Measurements from ENCODE around the gene SKIL.
"Not testable (repeated sequence)": the region's sequence is repeated elsewhere in the genome, so short reads cannot be mapped to it uniquely, and the experiment has no call there.

The SKIL gene, protein sequence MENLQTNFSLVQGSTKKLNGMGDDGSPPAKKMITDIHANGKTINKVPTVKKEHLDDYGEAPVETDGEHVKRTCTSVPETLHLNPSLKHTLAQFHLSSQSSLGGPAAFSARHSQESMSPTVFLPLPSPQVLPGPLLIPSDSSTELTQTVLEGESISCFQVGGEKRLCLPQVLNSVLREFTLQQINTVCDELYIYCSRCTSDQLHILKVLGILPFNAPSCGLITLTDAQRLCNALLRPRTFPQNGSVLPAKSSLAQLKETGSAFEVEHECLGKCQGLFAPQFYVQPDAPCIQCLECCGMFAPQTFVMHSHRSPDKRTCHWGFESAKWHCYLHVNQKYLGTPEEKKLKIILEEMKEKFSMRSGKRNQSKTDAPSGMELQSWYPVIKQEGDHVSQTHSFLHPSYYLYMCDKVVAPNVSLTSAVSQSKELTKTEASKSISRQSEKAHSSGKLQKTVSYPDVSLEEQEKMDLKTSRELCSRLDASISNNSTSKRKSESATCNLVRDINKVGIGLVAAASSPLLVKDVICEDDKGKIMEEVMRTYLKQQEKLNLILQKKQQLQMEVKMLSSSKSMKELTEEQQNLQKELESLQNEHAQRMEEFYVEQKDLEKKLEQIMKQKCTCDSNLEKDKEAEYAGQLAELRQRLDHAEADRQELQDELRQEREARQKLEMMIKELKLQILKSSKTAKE

DNA sequence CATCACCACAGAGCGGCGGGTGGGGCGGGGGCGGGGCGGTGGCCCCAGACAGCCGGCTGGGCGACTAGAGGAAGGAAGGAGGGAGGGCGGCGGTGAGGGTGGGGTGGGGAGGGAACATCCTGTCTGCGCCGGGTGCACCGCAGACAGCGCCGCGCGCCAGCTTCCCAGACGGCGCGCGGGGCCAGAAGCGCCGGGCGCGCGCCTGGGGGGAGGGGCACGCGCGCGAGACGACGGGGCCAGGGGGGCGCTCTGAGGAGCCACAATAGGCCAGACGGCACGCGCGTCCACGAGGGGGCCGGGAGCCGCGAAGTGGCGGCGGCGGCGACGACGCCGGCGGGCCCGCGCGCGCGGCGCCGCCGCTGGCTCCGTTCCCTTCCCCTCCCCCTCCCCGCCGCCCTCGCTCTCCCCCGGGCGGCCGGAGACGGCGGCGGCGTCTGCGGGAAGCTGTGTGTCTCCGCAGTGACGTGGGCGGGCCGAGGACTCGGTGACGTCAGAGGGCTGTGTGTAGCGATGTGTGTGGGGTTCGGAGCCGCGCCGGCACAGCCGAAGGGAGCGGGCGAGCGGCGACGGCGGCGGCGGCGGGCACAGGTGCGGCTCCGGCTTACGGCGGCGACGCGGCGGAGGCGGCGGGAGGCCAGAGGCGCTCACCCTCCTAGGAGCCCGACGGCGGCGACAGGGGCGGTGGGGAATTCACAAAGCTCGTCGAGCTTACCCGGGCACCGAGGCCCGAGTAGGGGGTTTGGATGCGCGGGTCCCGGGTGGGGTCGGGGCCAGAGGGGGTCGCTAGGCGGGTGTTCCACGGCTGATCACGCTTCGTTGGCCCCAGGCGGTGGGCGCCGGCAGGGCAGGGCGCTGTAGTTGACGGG lies at the start of gene SKIL:
TSS of gene SKIL (plus strand) at position 540 of the 866 bp plus-strand sequence. CDS start 2,617 bp downstream, outside the sequence.
- TF ChIP-seq POLR2A (IDR thresholded peaks at IDR 0.05; ENCODE audit: low read depth, low read length) = peak; percentile 68
- DNase-seq (ENCODE audit: insufficient read length, low spot score) (peak; percentile 82), FAIRE-seq (no peak)

DNA sequence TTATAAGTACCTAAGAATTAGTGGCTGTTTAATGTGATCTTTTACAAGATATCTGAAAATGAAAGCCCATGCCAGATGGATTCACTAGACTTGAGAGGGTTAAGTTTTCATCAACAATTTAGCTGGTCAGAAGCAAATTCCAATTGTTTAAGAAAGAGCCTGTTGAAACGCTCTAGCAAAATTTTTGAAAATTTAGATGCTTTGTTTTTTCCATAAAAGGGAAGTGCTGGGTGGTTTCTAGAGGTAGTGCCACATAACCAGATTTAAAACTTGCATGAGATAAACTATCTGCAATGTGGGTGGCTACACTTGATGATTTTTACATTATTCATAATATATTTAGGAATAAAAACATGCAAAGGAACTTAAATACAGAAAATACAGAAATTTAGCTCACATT lies 48.5 kb upstream of the SKIL start:
- DNase-seq (ENCODE audit: insufficient read length, low spot score) (no peak), FAIRE-seq (no peak)
- no peak for TF ChIP-seq POLR2A (IDR thresholded peaks at IDR 0.05; ENCODE audit: low read depth, low read length)

DNA sequence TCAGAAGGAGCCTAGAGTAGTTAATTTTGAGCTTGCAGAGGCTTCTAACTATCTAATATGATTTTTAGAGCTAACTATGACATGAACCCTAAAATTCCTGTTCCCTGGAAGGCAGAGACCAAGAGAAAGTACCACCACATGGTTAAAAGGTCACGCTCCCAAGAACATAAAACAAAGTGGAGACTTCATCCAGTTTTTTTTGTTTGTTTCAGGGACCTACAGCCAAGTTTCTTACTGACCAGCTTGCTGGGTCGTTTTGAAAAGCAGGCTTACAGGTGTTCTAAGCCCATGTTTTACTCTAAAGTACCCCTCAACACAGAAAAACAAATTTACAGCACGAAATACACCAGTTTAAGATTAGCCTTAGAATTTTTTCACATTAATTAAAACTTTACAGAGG lies 39.6 kb upstream of the SKIL start:
- TF ChIP-seq POLR2A (IDR thresholded peaks at IDR 0.05; ENCODE audit: low read depth, low read length) = no peak
- FAIRE-seq (no peak), DNase-seq (ENCODE audit: insufficient read length, low spot score) (no peak)

DNA sequence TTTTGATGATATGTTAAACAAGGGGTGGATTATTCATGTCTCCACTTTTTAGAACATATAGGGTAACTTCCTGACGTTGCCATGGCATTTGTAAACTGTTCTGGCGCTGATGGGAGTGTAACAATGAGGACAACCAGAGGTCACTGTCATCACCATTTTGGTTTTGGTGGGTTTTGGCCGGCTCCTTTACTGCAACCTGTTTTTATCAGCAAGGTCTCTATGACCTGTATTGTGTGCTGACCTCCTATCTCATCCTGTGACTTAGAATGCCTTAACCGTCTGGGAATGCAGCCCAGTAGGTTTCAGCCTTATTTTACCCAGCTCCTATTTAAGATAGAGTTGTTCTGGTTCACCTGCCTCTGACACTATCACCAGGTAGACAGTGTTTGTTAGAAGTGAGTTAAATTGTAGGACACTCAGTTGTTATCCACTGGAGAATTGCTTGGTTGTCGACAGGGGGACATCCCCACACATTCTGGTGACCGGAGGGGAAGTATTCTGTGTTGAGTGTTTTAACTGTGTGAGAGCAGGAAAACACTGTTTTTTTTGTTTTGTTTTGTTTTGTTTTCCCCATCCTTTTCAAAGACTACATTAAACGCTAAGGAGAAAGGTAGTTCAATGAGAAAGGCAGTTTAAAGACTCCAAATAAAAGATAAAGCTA lies 36.9 kb upstream of the SKIL start:
- DNase-seq (ENCODE audit: insufficient read length, low spot score) (no peak), FAIRE-seq (no peak)
- no peak for TF ChIP-seq POLR2A (IDR thresholded peaks at IDR 0.05; ENCODE audit: low read depth, low read length)

DNA sequence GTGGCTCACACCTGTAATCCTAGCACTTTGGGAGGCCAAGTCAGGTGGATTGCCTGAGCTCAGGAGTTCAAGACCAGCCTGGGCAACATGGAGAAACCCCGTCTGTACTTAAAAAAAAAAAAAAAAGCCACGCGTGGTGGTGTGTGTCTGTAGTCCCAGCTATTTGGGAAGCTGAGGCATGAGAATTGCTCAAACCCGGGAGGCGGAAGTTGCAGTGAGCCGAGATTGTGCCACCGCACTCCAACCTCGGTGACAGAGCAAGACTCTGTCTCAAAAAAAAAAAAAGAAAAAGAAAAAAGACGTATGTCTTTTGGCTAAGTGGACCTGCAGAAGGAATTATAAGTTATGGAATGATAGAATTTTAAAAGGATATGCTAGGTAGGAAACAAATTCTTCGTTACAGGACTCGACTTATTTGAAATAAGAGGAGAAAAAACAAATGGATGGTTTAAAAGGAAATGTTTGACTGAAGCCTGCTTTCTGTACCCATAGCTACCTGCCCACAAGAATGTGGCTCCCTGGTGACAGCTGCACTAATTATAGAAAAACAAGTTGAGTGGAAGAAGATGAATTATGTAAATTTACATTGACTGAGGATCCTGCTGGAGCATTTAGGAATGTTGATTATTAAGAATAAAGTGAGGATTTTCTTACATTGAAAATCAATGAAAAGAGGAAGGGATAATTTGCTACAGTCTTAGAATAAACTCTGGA lies 36.0 kb upstream of the SKIL start:
- DNase-seq (ENCODE audit: insufficient read length, low spot score) (no peak), FAIRE-seq (no peak)
- no peak for TF ChIP-seq POLR2A (IDR thresholded peaks at IDR 0.05; ENCODE audit: low read depth, low read length)

DNA sequence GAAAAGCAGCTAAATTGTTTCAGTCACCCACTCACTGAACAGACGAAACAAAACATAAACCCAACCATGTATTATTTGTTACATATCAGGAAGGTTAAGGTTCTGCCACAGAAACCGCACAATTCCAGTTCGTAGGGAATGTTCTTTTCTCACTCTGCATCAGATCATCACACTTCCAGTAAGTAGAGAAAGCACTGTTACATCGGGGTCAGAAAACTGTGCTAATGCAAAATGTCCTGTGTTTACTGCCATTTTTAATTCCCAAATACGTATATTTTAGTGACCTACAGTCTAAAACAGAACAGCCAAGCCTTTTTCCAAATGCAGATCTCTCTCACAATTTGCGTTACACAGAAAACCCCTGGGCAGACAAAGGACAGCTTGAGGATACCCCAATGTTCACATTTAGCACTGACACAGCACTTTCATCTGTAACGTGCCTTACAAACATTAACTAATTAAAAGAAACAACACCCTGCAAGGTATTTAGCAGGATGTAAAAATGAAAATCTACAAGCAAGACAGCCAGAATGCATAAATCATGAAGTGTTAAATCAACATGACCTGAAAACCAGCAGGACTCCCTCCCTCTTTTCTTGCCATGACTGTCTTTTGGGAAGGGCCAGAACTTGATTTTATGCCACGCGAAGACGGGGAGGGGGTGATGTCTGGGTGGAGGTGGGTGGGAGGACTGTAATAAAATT lies 34.8 kb upstream of the SKIL start:
- FAIRE-seq = peak; percentile 69

DNA sequence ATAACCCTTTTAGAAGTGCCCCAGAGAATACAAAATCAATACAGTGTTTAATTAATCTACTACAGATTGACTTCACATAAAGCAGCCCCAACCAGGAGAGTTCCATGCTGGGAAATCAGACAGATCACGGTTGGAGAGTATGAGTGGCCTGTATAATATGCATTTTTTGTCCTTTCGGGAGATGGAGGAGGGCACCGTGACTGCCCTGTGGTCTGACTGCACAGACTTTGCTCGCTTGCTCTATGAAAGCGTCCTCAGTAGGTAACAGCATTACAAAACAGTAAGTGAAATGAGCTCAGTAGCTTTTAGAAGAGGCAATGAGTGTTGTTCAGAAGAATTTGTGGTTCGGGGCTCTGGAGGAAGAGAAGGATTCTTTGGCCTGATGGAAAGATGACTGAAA lies 34.2 kb upstream of the SKIL start:
- TF ChIP-seq POLR2A (IDR thresholded peaks at IDR 0.05; ENCODE audit: low read depth, low read length) = no peak
- DNase-seq (ENCODE audit: insufficient read length, low spot score) (no peak), FAIRE-seq (no peak)

More for the DNA sequence above, 34.8 kb upstream of the SKIL start:
- no peak for TF ChIP-seq POLR2A (IDR thresholded peaks at IDR 0.05; ENCODE audit: low read depth, low read length)
- no peak for DNase-seq (ENCODE audit: insufficient read length, low spot score)

DNA sequence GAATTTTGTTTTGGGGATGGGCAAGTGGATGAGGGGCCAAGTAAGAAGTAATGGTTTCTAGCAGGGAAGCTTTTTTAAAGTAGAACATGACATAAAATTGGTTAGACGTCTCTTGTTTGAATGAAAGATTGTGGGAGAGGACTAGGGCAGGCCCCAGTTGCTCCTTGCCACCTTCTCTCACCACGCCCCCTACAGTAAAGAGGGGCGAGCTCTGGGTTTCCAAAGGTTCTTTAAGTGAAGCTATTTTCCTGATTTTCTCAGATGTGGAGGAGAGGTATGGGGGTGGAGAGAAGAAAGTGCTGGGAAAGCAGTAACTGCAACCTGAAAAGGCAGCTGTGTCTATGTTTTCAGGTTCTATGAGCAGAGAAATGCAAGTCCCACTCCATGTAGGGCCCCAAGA lies 32.6 kb upstream of the SKIL start:
- FAIRE-seq (no peak), DNase-seq (ENCODE audit: insufficient read length, low spot score) (no peak)
- TF ChIP-seq POLR2A (IDR thresholded peaks at IDR 0.05; ENCODE audit: low read depth, low read length) = no peak

DNA sequence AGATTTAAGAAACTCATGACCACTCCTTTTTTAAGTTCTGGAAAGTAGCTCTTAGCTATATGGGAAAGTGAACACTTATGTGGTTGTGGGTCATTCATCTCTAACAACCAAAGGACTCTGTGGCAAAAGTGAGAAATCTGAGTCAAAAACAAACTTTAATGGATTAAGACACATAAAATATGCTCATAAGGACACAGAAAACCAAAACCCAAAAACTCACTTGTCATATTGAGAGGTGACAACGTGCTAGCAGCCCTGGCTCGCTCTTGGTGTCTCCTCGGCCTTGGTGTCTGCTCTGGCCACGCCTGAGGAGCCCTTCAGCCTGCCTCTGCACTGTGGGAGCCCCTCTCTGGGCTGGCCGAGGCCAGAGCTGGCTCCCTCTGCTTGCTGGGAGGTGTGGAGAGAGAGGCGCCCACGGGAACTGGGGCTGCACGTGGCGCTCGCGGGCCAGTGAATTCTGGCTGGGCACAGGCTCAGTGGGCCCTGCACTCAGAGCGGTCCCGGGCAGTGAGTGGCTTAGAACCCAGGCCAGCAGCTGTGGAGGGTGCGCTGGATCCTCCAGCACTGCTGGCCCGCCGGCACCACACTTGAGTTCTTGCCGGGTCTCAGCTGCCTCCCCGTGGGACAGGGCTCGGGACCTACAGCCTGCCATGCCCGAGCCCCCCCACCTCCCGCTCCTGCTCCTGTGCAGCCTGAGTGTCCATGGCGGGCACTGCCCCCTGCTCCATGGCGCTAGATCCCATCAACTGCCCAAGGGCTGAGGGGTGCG lies 30.3 kb upstream of the SKIL start:
- FAIRE-seq (no peak), DNase-seq (ENCODE audit: insufficient read length, low spot score) (no peak)
- no peak for TF ChIP-seq POLR2A (IDR thresholded peaks at IDR 0.05; ENCODE audit: low read depth, low read length)

DNA sequence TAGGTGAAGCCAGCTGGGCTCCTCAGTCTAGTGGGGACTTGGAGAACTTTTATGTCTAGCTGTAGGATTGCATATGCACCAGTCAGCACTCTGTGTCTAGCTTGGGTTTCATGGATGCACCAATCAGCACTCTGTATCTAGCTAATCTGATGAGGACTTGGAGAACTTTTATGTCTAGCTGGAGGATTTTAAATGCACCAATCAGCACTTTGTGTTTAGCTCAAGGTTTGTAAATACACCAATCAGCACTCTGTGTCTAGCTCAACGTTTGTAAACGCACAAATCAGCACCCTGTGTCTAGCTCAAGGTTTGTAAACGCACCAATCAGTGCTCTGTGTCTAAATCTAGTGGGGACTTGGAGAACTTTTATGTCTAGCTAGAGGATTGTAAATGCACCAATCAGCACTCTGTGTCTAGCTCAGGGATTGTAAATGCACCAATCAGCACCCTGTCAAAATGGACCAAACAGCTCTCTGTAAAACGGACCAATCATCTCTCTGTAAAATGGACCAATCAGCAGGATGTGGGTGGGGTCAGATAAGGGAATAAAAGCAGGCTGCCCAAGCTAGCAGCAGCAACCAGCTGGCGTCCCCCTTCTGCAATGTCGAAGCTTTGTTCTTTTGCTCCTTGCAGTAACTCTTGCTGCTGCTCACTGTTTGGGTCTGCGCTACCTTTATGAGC lies 29.5 kb upstream of the SKIL start:
- FAIRE-seq; DNase-seq (ENCODE audit: insufficient read length, low spot score): not testable (repeated sequence)

DNA sequence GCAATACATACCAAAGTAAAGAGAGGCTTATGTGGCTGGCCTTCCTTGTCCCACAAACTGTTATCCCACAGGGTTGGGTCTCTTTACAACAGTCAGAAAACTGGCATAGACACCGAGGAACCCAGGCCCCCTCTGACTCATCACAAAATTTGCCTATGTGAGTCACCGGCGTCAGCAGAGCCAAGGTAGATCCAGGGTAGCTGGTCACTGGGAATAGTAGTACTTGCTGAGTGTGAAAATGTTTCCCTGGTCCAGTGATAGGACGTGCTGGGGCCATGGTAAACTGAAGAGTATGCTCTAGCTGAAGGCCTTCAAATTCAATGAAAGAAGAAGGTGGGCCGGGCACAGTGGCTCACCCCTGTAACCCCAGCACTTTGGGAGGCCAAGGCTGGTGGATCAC lies 27.1 kb upstream of the SKIL start:
- no peak for TF ChIP-seq POLR2A (IDR thresholded peaks at IDR 0.05; ENCODE audit: low read depth, low read length)
- DNase-seq (ENCODE audit: insufficient read length, low spot score) = peak; percentile 47
- FAIRE-seq = peak; percentile 55
